Glutamatergic neuron (in vitro differentiated cells): Measurements from ENCODE around the gene SLIT3. TPM values are rescaled to one million over a fixed set of nuclear protein-coding genes. Genes with fewer than 3 reads are reported as not detected.

Experiments used
- DNase-seq: peaks from one replicate; pipeline ENCODE4 v3.0.0; 2022
- H3K27ac Mint-ChIP-seq: one replicate; pipeline ENCODE4 v1.8.0; 2020; ENCODE audit warnings: mild to moderate bottlenecking, mixed read lengths, inconsistent platforms; ENCODE audit not compliant: unreplicated experiment
- H3K27me3 Mint-ChIP-seq: one replicate; pipeline ENCODE4 v1.8.0; 2020; ENCODE audit warnings: mild to moderate bottlenecking, moderate library complexity, mixed read lengths, inconsistent platforms; ENCODE audit not compliant: unreplicated experiment
- H3K36me3 Mint-ChIP-seq: one replicate; pipeline ENCODE4 v1.8.0; 2020; ENCODE audit warnings: mild to moderate bottlenecking, mixed read lengths, inconsistent platforms; ENCODE audit not compliant: unreplicated experiment
- H3K4me1 Mint-ChIP-seq: one replicate; pipeline ENCODE4 v1.8.0; 2020; ENCODE audit warnings: mild to moderate bottlenecking, low read depth, mixed read lengths, inconsistent platforms; ENCODE audit not compliant: unreplicated experiment
- H3K4me3 Mint-ChIP-seq: one replicate; pipeline ENCODE4 v1.8.0; 2020; ENCODE audit warnings: mild to moderate bottlenecking, mixed read lengths, inconsistent platforms; ENCODE audit not compliant: unreplicated experiment
- H3K9me3 Mint-ChIP-seq: one replicate; pipeline ENCODE4 v1.8.0; 2020; ENCODE audit warnings: mild to moderate bottlenecking, moderate library complexity, mixed read lengths, inconsistent platforms; ENCODE audit not compliant: unreplicated experiment
- CTCF ChIP-seq: fragments of 200-600 bp; sonication (generic); IDR thresholded peaks from one replicate; pipeline ENCODE4 v1.5.0; 2021; ENCODE audit not compliant: partially characterized antibody, unreplicated experiment
- total RNA-seq: library from RNA; stranded (reverse); fragmentation: NEBNext Ultra II Directional; extraction: Animal tissue kit (Norgen Biotek cat#: 25700); gene quantifications from one replicate; pipeline ENCODE4 v1.2.1, GENCODE V29; 2021; ENCODE audit not compliant: unreplicated experiment

The SLIT3 gene
- total RNA-seq, 1 donor from 2014 or later = 11.5 TPM

GRCh38 chr5:169162407-169162806 lies 138.5 kb downstream of the SLIT3 start:
- DNase-seq = no peak
- no peak overlapping the region for H3K27ac Mint-ChIP-seq
- H3K27me3 Mint-ChIP-seq = no peaks in the 10 kb centered on the region
- no peak for TF ChIP-seq CTCF
- H3K4me3 Mint-ChIP-seq = no peak overlapping the region
- peaks cover 7% of the 10 kb centered on the region for H3K9me3 Mint-ChIP-seq
- peaks cover 15% of the 10 kb centered on the region for H3K36me3 Mint-ChIP-seq
- H3K4me1 Mint-ChIP-seq = no peaks in the 10 kb centered on the region

- H3K27ac Mint-ChIP-seq = no peak overlapping the region
- H3K4me1 Mint-ChIP-seq = no peaks in the 10 kb centered on the region
- H3K4me3 Mint-ChIP-seq = no peak overlapping the region
- no peak for DNase-seq
- H3K27me3 Mint-ChIP-seq = no peaks in the 10 kb centered on the region
- peaks cover 18% of the 10 kb centered on the region for H3K36me3 Mint-ChIP-seq
- H3K9me3 Mint-ChIP-seq = peaks cover 8% of the 10 kb centered on the region
- TF ChIP-seq CTCF = no peak
These were observed 139.8 kb downstream of the SLIT3 start for GRCh38 chr5:169161022-169161680.

GRCh38 chr5:169160405-169160901 lies 140.5 kb downstream of the SLIT3 start:
- Mint-ChIP-seq H3K27me3 (no peaks in the 10 kb centered on the region), H3K27ac (no peak overlapping the region), H3K36me3 (peaks cover 18% of the 10 kb centered on the region), H3K9me3 (peaks cover 8% of the 10 kb centered on the region), H3K4me3 (no peak overlapping the region), H3K4me1 (no peaks in the 10 kb centered on the region)
- DNase-seq = no peak
- TF ChIP-seq CTCF = peak; percentile 17

GRCh38 chr5:169158764-169159163 lies 142.2 kb downstream of the SLIT3 start:
- H3K36me3 Mint-ChIP-seq = peaks cover 18% of the 10 kb centered on the region
- H3K4me3 Mint-ChIP-seq = no peak overlapping the region
- no peak for TF ChIP-seq CTCF
- H3K9me3 Mint-ChIP-seq = peaks cover 8% of the 10 kb centered on the region
- no peaks in the 10 kb centered on the region for H3K27me3 Mint-ChIP-seq
- H3K4me1 Mint-ChIP-seq = no peaks in the 10 kb centered on the region
- H3K27ac Mint-ChIP-seq = no peak overlapping the region
- no peak for DNase-seq

GRCh38 chr5:169157064-169157463 lies 143.9 kb downstream of the SLIT3 start:
- H3K9me3 Mint-ChIP-seq = peaks cover 8% of the 10 kb centered on the region
- no peak overlapping the region for H3K27ac Mint-ChIP-seq
- H3K4me1 Mint-ChIP-seq = no peaks in the 10 kb centered on the region
- H3K36me3 Mint-ChIP-seq = peaks cover 18% of the 10 kb centered on the region
- DNase-seq = no peak
- H3K27me3 Mint-ChIP-seq = no peaks in the 10 kb centered on the region
- H3K4me3 Mint-ChIP-seq = no peak overlapping the region
- TF ChIP-seq CTCF = no peak
